ENCODE results near the gene LMNTD1. TPM values are rescaled to one million over a fixed set of nuclear protein-coding genes. Genes with fewer than 3 reads are reported as not detected.

LMNTD1 gene
- polyA plus RNA-seq, 1 experiment: 0.57 TPM

DNA sequence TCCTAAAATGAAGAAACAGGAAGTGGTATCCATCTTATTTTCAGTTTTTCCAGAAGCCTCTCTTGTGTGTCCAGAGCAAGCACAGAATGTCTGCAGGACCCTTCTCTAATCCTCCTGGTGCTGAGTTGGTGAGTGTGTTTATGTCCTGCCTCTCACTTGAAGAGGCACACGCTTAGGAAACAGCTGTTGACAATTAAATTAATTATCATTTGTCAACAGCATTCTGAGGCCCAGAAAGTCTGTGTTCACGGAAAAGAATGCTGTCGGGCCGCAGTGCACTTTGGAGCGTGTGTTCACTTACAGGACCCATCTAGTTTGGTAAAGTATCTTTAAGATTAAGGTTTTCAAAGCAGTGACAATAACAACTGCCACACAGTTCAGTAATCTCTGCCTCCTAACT lies 70.5 kb downstream of the LMNTD1 start:
- Histone ChIP-seq H3K27me3 (ENCODE audit: control insufficient read depth, insufficient read depth, low read length) (no peaks in the 10 kb centered on the region), H3K9me3 (ENCODE audit: control insufficient read depth, insufficient read depth, low read length) (no peaks in the 10 kb centered on the region), H3K27ac (ENCODE audit: low read depth, low read length) (no peak overlapping the region), H3K4me3 (ENCODE audit: low read depth, low read length) (no peak overlapping the region)
- ChIA-PET CTCF (no interaction called here), POLR2A (no interaction called here)
- TF ChIP-seq, protein P1, sequence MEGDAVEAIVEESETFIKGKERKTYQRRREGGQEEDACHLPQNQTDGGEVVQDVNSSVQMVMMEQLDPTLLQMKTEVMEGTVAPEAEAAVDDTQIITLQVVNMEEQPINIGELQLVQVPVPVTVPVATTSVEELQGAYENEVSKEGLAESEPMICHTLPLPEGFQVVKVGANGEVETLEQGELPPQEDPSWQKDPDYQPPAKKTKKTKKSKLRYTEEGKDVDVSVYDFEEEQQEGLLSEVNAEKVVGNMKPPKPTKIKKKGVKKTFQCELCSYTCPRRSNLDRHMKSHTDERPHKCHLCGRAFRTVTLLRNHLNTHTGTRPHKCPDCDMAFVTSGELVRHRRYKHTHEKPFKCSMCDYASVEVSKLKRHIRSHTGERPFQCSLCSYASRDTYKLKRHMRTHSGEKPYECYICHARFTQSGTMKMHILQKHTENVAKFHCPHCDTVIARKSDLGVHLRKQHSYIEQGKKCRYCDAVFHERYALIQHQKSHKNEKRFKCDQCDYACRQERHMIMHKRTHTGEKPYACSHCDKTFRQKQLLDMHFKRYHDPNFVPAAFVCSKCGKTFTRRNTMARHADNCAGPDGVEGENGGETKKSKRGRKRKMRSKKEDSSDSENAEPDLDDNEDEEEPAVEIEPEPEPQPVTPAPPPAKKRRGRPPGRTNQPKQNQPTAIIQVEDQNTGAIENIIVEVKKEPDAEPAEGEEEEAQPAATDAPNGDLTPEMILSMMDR (IDR thresholded peaks at IDR 0.05; ENCODE audit: low read depth, low read length): no peak
- DNase-seq (ENCODE audit: low read depth, low spot score): no peak

DNA sequence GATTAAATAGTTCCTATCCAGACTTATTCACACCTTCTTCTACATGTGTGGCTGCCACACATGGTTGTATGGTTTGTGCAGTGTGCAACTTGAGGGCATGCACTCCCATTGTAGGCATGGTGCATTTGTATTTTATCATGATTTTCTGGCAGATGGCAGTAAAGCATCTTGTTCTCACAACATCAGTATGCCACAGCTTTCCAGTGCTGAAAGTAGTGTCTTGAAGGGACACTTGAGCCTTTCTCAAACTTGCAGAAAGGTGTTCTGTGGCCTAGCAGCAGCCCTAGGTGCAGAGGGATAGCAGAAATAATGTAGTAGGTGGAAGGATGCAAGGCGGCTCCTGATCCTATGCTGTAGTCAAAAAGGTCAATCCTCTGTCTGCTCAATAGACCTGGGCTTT lies 72.9 kb downstream of the LMNTD1 start:
- TF ChIP-seq, protein P1 (IDR thresholded peaks at IDR 0.05; ENCODE audit: low read depth, low read length): no peak
- Histone ChIP-seq H3K27me3 (ENCODE audit: control insufficient read depth, insufficient read depth, low read length) (no peaks in the 10 kb centered on the region), H3K9me3 (ENCODE audit: control insufficient read depth, insufficient read depth, low read length) (no peaks in the 10 kb centered on the region), H3K27ac (ENCODE audit: low read depth, low read length) (no peak overlapping the region), H3K4me3 (ENCODE audit: low read depth, low read length) (no peak overlapping the region)
- ChIA-PET POLR2A (no interaction called here), CTCF (no interaction called here)
- DNase-seq (ENCODE audit: low read depth, low spot score): no peak

DNA sequence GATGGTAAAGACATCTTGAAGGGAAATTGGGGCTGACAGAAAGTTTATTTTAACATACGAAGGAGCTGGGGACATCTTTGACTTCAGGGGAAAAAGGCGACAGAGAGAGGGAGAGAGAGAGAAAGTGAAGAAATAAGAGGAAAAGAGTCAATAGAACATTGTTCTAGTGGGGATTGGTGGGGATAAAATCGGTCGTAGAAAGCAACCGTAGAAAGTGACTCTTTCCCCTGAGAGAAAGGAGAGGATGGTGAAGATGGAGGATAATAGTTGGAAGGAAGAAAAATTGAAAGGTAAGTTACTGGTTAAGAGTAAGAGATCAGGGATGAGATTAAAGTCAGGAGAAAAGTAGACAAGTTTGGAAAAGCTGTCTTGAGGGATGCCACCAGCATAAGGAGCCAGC lies 75.9 kb downstream of the LMNTD1 start:
- TF ChIP-seq, protein P1 (IDR thresholded peaks at IDR 0.05; ENCODE audit: low read depth, low read length): no peak
- DNase-seq (ENCODE audit: low read depth, low spot score): no peak
- POLR2A ChIA-PET: no interaction called here
- H3K4me3 ChIP-seq (ENCODE audit: low read depth, low read length): no peak overlapping the region
- H3K27ac ChIP-seq (ENCODE audit: low read depth, low read length): no peak overlapping the region
- no peaks in the 10 kb centered on the region for H3K9me3 ChIP-seq (ENCODE audit: control insufficient read depth, insufficient read depth, low read length)
- H3K27me3 ChIP-seq (ENCODE audit: control insufficient read depth, insufficient read depth, low read length): no peaks in the 10 kb centered on the region
- CTCF ChIA-PET: no interaction called here

DNA sequence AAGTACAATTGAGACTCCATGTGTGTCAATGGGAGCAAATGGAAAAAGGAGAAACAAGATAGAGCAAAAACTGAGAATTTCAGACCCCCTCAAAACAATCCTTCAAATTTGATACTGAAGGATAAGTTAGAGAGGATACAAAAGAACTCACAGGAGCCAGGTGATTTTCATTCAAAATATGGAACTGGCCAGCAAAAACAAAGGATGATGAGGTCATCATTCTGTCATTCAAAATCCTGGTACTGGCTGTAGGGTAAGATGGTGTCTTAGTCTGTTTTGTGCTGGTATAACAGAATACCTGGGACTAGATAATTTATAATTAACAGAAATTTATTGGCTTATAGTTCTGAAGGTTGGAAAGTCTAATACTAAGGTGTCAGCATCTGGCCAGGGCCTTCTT lies 80.6 kb downstream of the LMNTD1 start:
- TF ChIP-seq, protein P1 (IDR thresholded peaks at IDR 0.05; ENCODE audit: low read depth, low read length): no peak
- Histone ChIP-seq H3K27me3 (ENCODE audit: control insufficient read depth, insufficient read depth, low read length) (no peaks in the 10 kb centered on the region), H3K9me3 (ENCODE audit: control insufficient read depth, insufficient read depth, low read length) (no peaks in the 10 kb centered on the region), H3K4me3 (ENCODE audit: low read depth, low read length) (no peak overlapping the region), H3K27ac (ENCODE audit: low read depth, low read length) (no peak overlapping the region)
- DNase-seq (ENCODE audit: low read depth, low spot score): no peak
- CTCF ChIA-PET: no interaction called here
- POLR2A ChIA-PET: no interaction called here

DNA sequence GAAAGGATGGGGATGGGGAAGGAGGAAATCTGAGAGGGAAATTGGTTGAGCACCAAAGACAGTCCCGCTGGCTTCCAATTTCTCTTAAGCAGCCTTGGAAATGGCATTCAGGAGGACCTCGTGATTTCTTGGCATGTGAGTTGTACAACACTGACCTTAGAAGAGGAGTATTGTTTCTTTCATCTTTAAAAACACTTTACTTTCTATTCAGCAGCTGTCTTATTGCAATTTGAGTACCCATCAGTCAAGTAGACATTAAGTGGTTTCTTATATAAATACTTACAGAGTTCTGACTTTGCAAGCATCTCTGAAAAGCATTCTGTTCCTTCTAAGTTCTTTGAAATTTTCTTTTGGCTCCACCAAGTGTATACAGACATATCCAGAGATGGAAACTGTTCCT lies 83.2 kb downstream of the LMNTD1 start:
- Histone ChIP-seq H3K4me3 (ENCODE audit: low read depth, low read length) (no peak overlapping the region), H3K9me3 (ENCODE audit: control insufficient read depth, insufficient read depth, low read length) (no peaks in the 10 kb centered on the region), H3K27ac (ENCODE audit: low read depth, low read length) (no peak overlapping the region), H3K27me3 (ENCODE audit: control insufficient read depth, insufficient read depth, low read length) (no peaks in the 10 kb centered on the region)
- TF ChIP-seq, protein P1 (IDR thresholded peaks at IDR 0.05; ENCODE audit: low read depth, low read length): no peak
- ChIA-PET POLR2A (no interaction called here), CTCF (no interaction called here)
- no peak for DNase-seq (ENCODE audit: low read depth, low spot score)
